GM12878 (cell line): ENCODE measurements around the gene DNAH11. TPM values are rescaled to one million over a fixed set of nuclear protein-coding genes. Genes with fewer than 3 reads are reported as not detected.

ENCODE experiments used
- ATAC-seq: fragments of 200-7000 bp; cut with Tn5 transposase; 3 replicates; pipeline ENCODE4 v1.9.1; 2020; ENCODE audit warnings: mild to moderate bottlenecking, moderate library complexity
- BruUV-seq: library from RNA; stranded (reverse); fragments of 400-500 nt; replicated peaks from 2 replicates; lab custom pipeline; 2021; lab: Mats Ljungman, UMichigan
- CTCF ChIA-PET: fragments of 300-600 bp; sonication (Branson Sonifier 250); formaldehyde crosslinking; extraction: SDS; loops from one replicate; lab custom pipeline; 2021; ENCODE audit warnings: inconsistent platforms; lab: Yijun Ruan, JAX
- POLR2A ChIA-PET: fragments of 350-600 bp; formaldehyde crosslinking; extraction: SDS; loops from one replicate; lab custom pipeline; 2021; ENCODE audit warnings: inconsistent platforms; lab: Charles Lee
- RAD21 ChIA-PET: fragments of 300-600 bp; sonication (Branson Sonifier 250); formaldehyde crosslinking; loops from one replicate; lab custom pipeline; 2023; ENCODE audit warnings: antibody characterized with exemption; ENCODE audit not compliant: unreplicated experiment; lab: Charles Lee
- SMC1A ChIA-PET: fragments of 300-600 bp; sonication (Branson Sonifier 250); formaldehyde crosslinking; loops from one replicate; lab custom pipeline; 2023; ENCODE audit not compliant: unreplicated experiment, uncharacterized antibody; lab: Charles Lee
- DNase-seq: peaks from one replicate; pipeline ENCODE4 v3.0.0-alpha.2; 2011; ENCODE audit warnings: low read depth, low spot score
- FAIRE-seq: peaks from 3 replicates; lab custom pipeline; 2011; peaks lifted over from hg19 to GRCh38; lab: Jason Lieb, UNC
- H2AFZ ChIP-seq: 2 replicates; pipeline ENCODE4 v1.6.0; 2011; ENCODE audit warnings: low read depth, low read length, control low read depth; ENCODE audit not compliant: control insufficient read depth
- H3K27ac ChIP-seq: 2 replicates; pipeline ENCODE4 v1.5.1; 2011; ENCODE audit warnings: control low read depth; ENCODE audit not compliant: control insufficient read depth, insufficient read depth
- H3K27me3 ChIP-seq, 2 experiments: replicated peaks in 1 of 2; 2 replicates each; pipeline versions ENCODE4 v1.6.0 to v1.6.1; 2011; ENCODE audit warnings: low read length in 1 of 2; ENCODE audit not compliant: control insufficient read depth in 2 of 2, insufficient read depth in 2 of 2
- H3K36me3 ChIP-seq, 2 experiments: 2 replicates each; pipeline ENCODE4 v1.5.1; 2011; ENCODE audit warnings: low read length in 1 of 2; ENCODE audit not compliant: control insufficient read depth in 2 of 2, insufficient read depth in 2 of 2
- H3K4me1 ChIP-seq: 2 replicates; pipeline ENCODE4 v1.6.1; 2011; ENCODE audit warnings: mild to moderate bottlenecking, low read length, moderate library complexity, mixed read lengths; ENCODE audit not compliant: control insufficient read depth, insufficient read depth
- H3K4me2 ChIP-seq: 2 replicates; pipeline ENCODE4 v1.6.0; 2011; ENCODE audit warnings: control low read depth; ENCODE audit not compliant: control insufficient read depth, insufficient read depth
- H3K4me3 ChIP-seq: fragments of 200-600 bp; sonication (generic); 2 replicates; pipeline ENCODE4 v1.5.1; 2016
- H3K79me2 ChIP-seq: 2 replicates; pipeline ENCODE4 v1.6.0; 2011; ENCODE audit warnings: low read length; ENCODE audit not compliant: control insufficient read depth, insufficient read depth
- H3K9ac ChIP-seq: 2 replicates; pipeline ENCODE4 v1.8.0; 2011; ENCODE audit warnings: low read length, control low read depth, mixed read lengths; ENCODE audit not compliant: control insufficient read depth, insufficient read depth
- H3K9me3 ChIP-seq: replicated peaks from 3 replicates; pipeline ENCODE4 v1.5.1; 2011; ENCODE audit warnings: mild to moderate bottlenecking, low read length; ENCODE audit not compliant: control insufficient read depth, insufficient read depth
- H4K20me1 ChIP-seq: 2 replicates; pipeline ENCODE4 v1.6.0; 2011; ENCODE audit not compliant: control insufficient read depth, insufficient read depth
- JUND ChIP-seq: IDR thresholded peaks from 2 replicates; pipeline ENCODE4 v1.6.1; 2012; ENCODE audit warnings: low read depth, mild to moderate bottlenecking, low read length, improper control_type of control experiment, moderate library complexity
- MEF2B ChIP-seq: fragments of 450-650 bp; IDR thresholded peaks from 2 replicates; pipeline ENCODE4 v1.6.1; 2018; ENCODE audit warnings: mild to moderate bottlenecking, moderate library complexity; ENCODE audit not compliant: partially characterized antibody, poor library complexity, severe bottlenecking
- STAT3 ChIP-seq: IDR thresholded peaks from 2 replicates; pipeline ENCODE4 v1.6.1; 2011; ENCODE audit warnings: low read depth, low read length, improper control_type of control experiment
- TCF3 ChIP-seq: IDR thresholded peaks from 2 replicates; pipeline ENCODE4 v1.6.1; 2012; ENCODE audit warnings: low read depth, mild to moderate bottlenecking, low read length, borderline replicate concordance; ENCODE audit not compliant: insufficient read depth
- YY1 ChIP-seq: IDR thresholded peaks from 2 replicates; pipeline ENCODE4 v1.6.1; 2011; ENCODE audit warnings: low read depth, mild to moderate bottlenecking, low read length
- ZBED1 ChIP-seq: IDR thresholded peaks from 2 replicates; pipeline ENCODE4 v1.6.1; 2016; ENCODE audit warnings: borderline replicate concordance
- WGBS: methylation state at CpG from one replicate; pipeline ENCODE4 v1.1.6; 2016; ENCODE audit warnings: low lambda C conversion rate; ENCODE audit not compliant: insufficient replicate concordance, insufficient coverage; ENCODE audit errors: missing lambda C conversion rate; 5-methylcytosine and 5-hydroxymethylcytosine counted together
- in situ Hi-C: fragments of 300-500 bp; cut with MboI; formaldehyde crosslinking; loops from 9 replicates; pipeline ENCODE4 v1.14.3; 2018; ENCODE audit warnings: mixed read lengths
- intact Hi-C: fragments of 100-400 bp; cut with micrococcal nuclease; formaldehyde crosslinking; loops from one replicate; pipeline ENCODE4 v1.14.2; 2022; ENCODE audit not compliant: unreplicated experiment
- polyA plus RNA-seq, 11 experiments: library from polyadenylated mRNA; depleted of rRNA in 4 of 11; unstranded in 6 of 11; stranded (reverse) in 5 of 11; fragments of >200 nt; fragmentation: Nextera tagmentation in 4 of 11; fragmentation: Illumina TruSeq in 1 of 11; extraction: Ambion mirVana in 4 of 11; extraction: Trizol in 1 of 11; gene quantifications; 1 replicate in 1 of 11; 2 replicates in 10 of 11; pipeline versions ENCODE4 v1.2.1 to v1.2.3, GENCODE V29; 2011 to 2016; ENCODE audit warnings: inconsistent platforms in 2 of 11, missing spikeins in 2 of 11, low read depth in 1 of 11
- total RNA-seq, 4 experiments: library from RNA; depleted of rRNA in 3 of 4; stranded (reverse); fragments of >200 nt in 3 of 4; fragmentation: Illumina TruSeq in 1 of 4; extraction: Trizol in 1 of 4; gene quantifications; 2 replicates each; pipeline versions ENCODE4 v1.2.1 to v1.2.3, GENCODE V29; 2013 to 2021
- TF ChIP-seq, protein P1 (sequence below): fragments of 450-650 bp; IDR thresholded peaks from 2 replicates; pipeline ENCODE4 v1.6.1; 2018; ENCODE audit warnings: borderline replicate concordance, mild to moderate bottlenecking; ENCODE audit not compliant: partially characterized antibody
- TF ChIP-seq, protein P2 (sequence below): IDR thresholded peaks from 2 replicates; pipeline ENCODE4 v1.6.1; 2011; ENCODE audit warnings: low read depth, mild to moderate bottlenecking, low read length, moderate library complexity, borderline replicate concordance; ENCODE audit errors: extremely low read depth
- TF ChIP-seq, protein P3 (sequence below), 3 experiments: IDR thresholded peaks in 2 of 3; conservative IDR thresholded peaks in 1 of 3; 2 replicates each; pipeline ENCODE4 v1.5.1; 2011; ENCODE audit warnings: low read depth in 3 of 3, low read length in 3 of 3, mild to moderate bottlenecking in 3 of 3, control low read depth in 2 of 3, moderate library complexity in 2 of 3, inconsistent platforms in 1 of 3, mixed read lengths in 1 of 3; ENCODE audit not compliant: control insufficient read depth in 2 of 3, insufficient read depth in 1 of 3; ENCODE audit errors: extremely low read depth in 1 of 3
- TF ChIP-seq, protein P4 (sequence below): IDR thresholded peaks from 2 replicates; pipeline ENCODE4 v1.6.1; 2012; ENCODE audit warnings: improper control_type of control experiment, low read depth, low read length; ENCODE audit not compliant: insufficient replicate concordance

Gene DNAH11
- total and polyA plus RNA-seq, 10 of the 15 experiments (the other 5 are each of a cell fraction or from before 2014, with no cell fraction given), result 0.03 to 0.56 (median 0.10) TPM

DNA sequence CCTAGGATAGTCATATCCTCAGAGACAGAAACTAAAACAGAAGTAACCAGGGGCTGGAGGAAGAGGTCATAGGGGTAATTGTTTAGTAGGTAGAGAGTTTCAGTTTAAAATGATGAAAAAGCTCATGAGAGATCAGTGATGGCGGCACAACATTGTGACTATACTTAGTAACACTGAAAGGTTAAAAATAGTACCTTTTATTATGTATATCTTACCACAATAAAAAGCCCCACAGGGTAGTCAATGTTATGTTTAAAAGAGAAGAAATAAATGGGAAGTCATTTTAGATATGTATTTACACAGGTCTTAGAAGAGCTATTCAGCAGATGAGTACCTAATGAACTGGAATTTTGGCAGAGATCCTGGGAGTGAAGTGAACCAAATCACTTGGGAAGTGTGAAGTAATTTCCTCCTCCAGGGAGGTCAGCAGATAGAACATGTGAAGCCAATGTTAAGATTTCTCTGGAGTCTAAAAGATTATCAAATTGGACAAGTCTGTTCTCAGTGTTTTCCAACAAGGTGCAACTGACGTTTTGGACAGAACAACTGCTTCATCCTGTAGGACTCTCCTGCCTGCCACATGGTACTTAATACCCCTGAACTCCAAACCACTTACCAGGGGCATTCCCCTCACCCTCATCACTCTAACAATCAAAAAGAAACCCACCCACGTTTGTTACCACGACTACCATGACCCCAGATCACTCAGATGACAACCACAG, 396.5 kb downstream of the DNAH11 start:
- POLR2A ChIA-PET, result interaction anchor here (0.6 to 1.0 kb wide), 9 partner anchors 9 to 1650 kb away, joined by 3 to 7 read pairs (median 4); no protein-coding TSS in a partner anchor
- TF ChIP-seq ZBED1 (peak; percentile 94), YY1 (peak; percentile 63), JUND (peak; percentile 81; the same call in 1 of the 2 replicates), TCF3 (0 out of 2 replicates have a peak, but pooled peaks have one; percentile 28), STAT3 (peak; percentile 73; the same call in 1 of the 2 replicates), MEF2B (peak; percentile 94)
- TF ChIP-seq, protein P1, sequence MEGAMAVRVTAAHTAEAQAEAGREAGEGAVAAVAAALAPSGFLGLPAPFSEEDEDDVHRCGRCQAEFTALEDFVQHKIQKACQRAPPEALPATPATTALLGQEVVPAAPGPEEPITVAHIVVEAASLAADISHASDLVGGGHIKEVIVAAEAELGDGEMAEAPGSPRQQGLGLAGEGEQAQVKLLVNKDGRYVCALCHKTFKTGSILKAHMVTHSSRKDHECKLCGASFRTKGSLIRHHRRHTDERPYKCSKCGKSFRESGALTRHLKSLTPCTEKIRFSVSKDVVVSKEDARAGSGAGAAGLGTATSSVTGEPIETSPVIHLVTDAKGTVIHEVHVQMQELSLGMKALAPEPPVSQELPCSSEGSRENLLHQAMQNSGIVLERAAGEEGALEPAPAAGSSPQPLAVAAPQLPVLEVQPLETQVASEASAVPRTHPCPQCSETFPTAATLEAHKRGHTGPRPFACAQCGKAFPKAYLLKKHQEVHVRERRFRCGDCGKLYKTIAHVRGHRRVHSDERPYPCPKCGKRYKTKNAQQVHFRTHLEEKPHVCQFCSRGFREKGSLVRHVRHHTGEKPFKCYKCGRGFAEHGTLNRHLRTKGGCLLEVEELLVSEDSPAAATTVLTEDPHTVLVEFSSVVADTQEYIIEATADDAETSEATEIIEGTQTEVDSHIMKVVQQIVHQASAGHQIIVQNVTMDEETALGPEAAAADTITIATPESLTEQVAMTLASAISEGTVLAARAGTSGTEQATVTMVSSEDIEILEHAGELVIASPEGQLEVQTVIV, result no peak
- TF ChIP-seq, protein P2, sequence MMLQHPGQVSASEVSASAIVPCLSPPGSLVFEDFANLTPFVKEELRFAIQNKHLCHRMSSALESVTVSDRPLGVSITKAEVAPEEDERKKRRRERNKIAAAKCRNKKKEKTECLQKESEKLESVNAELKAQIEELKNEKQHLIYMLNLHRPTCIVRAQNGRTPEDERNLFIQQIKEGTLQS, result no peak
- TF ChIP-seq, protein P3, sequence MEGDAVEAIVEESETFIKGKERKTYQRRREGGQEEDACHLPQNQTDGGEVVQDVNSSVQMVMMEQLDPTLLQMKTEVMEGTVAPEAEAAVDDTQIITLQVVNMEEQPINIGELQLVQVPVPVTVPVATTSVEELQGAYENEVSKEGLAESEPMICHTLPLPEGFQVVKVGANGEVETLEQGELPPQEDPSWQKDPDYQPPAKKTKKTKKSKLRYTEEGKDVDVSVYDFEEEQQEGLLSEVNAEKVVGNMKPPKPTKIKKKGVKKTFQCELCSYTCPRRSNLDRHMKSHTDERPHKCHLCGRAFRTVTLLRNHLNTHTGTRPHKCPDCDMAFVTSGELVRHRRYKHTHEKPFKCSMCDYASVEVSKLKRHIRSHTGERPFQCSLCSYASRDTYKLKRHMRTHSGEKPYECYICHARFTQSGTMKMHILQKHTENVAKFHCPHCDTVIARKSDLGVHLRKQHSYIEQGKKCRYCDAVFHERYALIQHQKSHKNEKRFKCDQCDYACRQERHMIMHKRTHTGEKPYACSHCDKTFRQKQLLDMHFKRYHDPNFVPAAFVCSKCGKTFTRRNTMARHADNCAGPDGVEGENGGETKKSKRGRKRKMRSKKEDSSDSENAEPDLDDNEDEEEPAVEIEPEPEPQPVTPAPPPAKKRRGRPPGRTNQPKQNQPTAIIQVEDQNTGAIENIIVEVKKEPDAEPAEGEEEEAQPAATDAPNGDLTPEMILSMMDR (IDR thresholded peaks at IDR 0.05 in 2 of 3, conservative IDR thresholded peaks at IDR 0.05 in 1 of 3; ENCODE audit: control insufficient read depth in 2 of 3, extremely low read depth in 1 of 3, insufficient read depth in 1 of 3, low read depth in 3 of 3, low read length in 3 of 3), result no peak
- TF ChIP-seq, protein P4, sequence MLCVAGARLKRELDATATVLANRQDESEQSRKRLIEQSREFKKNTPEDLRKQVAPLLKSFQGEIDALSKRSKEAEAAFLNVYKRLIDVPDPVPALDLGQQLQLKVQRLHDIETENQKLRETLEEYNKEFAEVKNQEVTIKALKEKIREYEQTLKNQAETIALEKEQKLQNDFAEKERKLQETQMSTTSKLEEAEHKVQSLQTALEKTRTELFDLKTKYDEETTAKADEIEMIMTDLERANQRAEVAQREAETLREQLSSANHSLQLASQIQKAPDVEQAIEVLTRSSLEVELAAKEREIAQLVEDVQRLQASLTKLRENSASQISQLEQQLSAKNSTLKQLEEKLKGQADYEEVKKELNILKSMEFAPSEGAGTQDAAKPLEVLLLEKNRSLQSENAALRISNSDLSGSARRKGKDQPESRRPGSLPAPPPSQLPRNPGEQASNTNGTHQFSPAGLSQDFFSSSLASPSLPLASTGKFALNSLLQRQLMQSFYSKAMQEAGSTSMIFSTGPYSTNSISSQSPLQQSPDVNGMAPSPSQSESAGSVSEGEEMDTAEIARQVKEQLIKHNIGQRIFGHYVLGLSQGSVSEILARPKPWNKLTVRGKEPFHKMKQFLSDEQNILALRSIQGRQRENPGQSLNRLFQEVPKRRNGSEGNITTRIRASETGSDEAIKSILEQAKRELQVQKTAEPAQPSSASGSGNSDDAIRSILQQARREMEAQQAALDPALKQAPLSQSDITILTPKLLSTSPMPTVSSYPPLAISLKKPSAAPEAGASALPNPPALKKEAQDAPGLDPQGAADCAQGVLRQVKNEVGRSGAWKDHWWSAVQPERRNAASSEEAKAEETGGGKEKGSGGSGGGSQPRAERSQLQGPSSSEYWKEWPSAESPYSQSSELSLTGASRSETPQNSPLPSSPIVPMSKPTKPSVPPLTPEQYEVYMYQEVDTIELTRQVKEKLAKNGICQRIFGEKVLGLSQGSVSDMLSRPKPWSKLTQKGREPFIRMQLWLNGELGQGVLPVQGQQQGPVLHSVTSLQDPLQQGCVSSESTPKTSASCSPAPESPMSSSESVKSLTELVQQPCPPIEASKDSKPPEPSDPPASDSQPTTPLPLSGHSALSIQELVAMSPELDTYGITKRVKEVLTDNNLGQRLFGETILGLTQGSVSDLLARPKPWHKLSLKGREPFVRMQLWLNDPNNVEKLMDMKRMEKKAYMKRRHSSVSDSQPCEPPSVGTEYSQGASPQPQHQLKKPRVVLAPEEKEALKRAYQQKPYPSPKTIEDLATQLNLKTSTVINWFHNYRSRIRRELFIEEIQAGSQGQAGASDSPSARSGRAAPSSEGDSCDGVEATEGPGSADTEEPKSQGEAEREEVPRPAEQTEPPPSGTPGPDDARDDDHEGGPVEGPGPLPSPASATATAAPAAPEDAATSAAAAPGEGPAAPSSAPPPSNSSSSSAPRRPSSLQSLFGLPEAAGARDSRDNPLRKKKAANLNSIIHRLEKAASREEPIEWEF, result peak; percentile 22

More for the DNA sequence above, 396.5 kb downstream of the DNAH11 start:
- Histone ChIP-seq H2AFZ (no peak overlapping the region; the same call in 1 of the 2 replicates), H3K4me1 (peaks cover 37% of the 10 kb centered on the region), H3K9me3 (peaks cover 2% of the 10 kb centered on the region; the same call in 2 of the 3 replicates), H3K79me2 (peaks cover 26% of the 10 kb centered on the region), H3K27me3 (no peaks in the 10 kb centered on the region), H3K36me3 (no peaks in the 10 kb centered on the region), H4K20me1 (no peaks in the 10 kb centered on the region), H3K9ac (0 out of 2 replicates have a peak overlapping the region, but pooled peaks have one; percentile 15), H3K27ac (peak overlapping the region; percentile 78), H3K4me2 (peak overlapping the region; percentile 86), H3K4me3 (peak overlapping the region; percentile 31; the same call in 1 of the 2 replicates)
- ATAC-seq, result peak; percentile 78
- in situ Hi-C loops (loop anchor here (25.0 kb wide), 1 partner anchor 1702 kb away; no protein-coding TSS in a partner anchor), intact Hi-C loops (no loop called here)
- ChIA-PET SMC1A (interaction anchor here (0.5 to 1.7 kb wide), 9 partner anchors 10 to 605 kb away, joined by 3 to 11 read pairs (median 3); no protein-coding TSS in a partner anchor), RAD21 (interaction anchor here (0.6 to 3.7 kb wide), 15 partner anchors 10 to 586 kb away, joined by 3 to 32 read pairs (median 4); no protein-coding TSS in a partner anchor), CTCF (interaction anchor here (0.9 to 1.0 kb wide), 2 partner anchors 27 to 45 kb away, joined by 3 read pairs; no protein-coding TSS in a partner anchor)
- WGBS, result 2% methylated on average over 4 of the region's 4 CpGs
- peak; percentile 84 for FAIRE-seq
- BruUV-seq, result no TSS peak
- peak; percentile 82 for DNase-seq
